ENCODE data around the gene DKK2.

- TF ChIP-seq E2F8 (IDR thresholded peaks at IDR 0.05; ENCODE audit: low read depth, partially characterized antibody) = no peak
- TF ChIP-seq PHB2 (IDR thresholded peaks at IDR 0.05; ENCODE audit: low read depth) = no peak
These were observed 30.5 kb upstream of the DKK2 start for GRCh38 chr4:107066621-107067020.
